SK-N-SH (cell line): ENCODE measurements around the gene KYAT1. TPM values are rescaled to one million over a fixed set of nuclear protein-coding genes. Genes with fewer than 3 reads are reported as not detected.

Experiments
- CTCF ChIA-PET: fragments of 300-600, 350-600 bp; formaldehyde crosslinking; extraction: SDS; loops from one replicate; lab custom pipeline; 2021; lab: Yijun Ruan, JAX
- POLR2A ChIA-PET: fragments of 350-600 bp; sonication (Branson Sonifier 250); formaldehyde crosslinking; extraction: SDS; loops from one replicate; lab custom pipeline; 2020; ENCODE audit warnings: antibody characterized with exemption, inconsistent platforms; lab: Yijun Ruan, JAX
- DNase-seq: peaks from one replicate; pipeline ENCODE4 v3.0.0; 2012
- H2AFZ ChIP-seq: fragments of 200-600 bp; sonication (generic); 2 replicates; pipeline ENCODE4 v1.8.1; 2016; ENCODE audit warnings: antibody characterized with exemption, mild to moderate bottlenecking, low read depth
- H3F3A ChIP-seq: fragments of 200-600 bp; sonication (generic); replicated peaks from 2 replicates; pipeline ENCODE3; 2016; ENCODE audit warnings: antibody characterized with exemption, mild to moderate bottlenecking; ENCODE audit not compliant: insufficient read depth
- H3K27ac ChIP-seq, 2 experiments: fragments of 200-500 bp in 1 of 2; fragments of 200-600 bp in 1 of 2; sonication (Bioruptor generic) in 1 of 2; sonication (generic), shearing (Covaris generic) in 1 of 2; 2 replicates each; pipeline versions ENCODE4 v1.5.1 to v1.6.1; 2014 to 2016; ENCODE audit warnings: low read depth in 2 of 2, inconsistent platforms in 1 of 2, low read length in 1 of 2, mild to moderate bottlenecking in 1 of 2, mixed read lengths in 1 of 2
- H3K27me3 ChIP-seq: fragments of 200-600 bp; sonication (generic), shearing (Covaris generic); 2 replicates; pipeline ENCODE4 v1.6.1; 2016; ENCODE audit warnings: mixed run types; ENCODE audit not compliant: insufficient read depth
- H3K36me3 ChIP-seq, 2 experiments: fragments of 200-500 bp in 1 of 2; fragments of 200-600 bp in 1 of 2; sonication (Bioruptor generic) in 1 of 2; sonication (generic) in 1 of 2; replicated peaks in 1 of 2; 2 replicates each; pipeline versions ENCODE3 to v1.5.1; 2014 to 2016; ENCODE audit warnings: low read length in 1 of 2, mild to moderate bottlenecking in 1 of 2; ENCODE audit not compliant: insufficient read depth in 2 of 2, control insufficient read depth in 1 of 2
- H3K4me1 ChIP-seq, 2 experiments: fragments of 200-500 bp in 1 of 2; fragments of 200-600 bp in 1 of 2; sonication (Bioruptor generic) in 1 of 2; sonication (generic), shearing (Covaris generic) in 1 of 2; 2 replicates each; pipeline versions ENCODE4 v1.5.1 to v1.6.1; 2014 to 2016; ENCODE audit warnings: low read depth in 1 of 2, low read length in 1 of 2, mixed run types in 1 of 2; ENCODE audit not compliant: insufficient read depth in 2 of 2, control insufficient read depth in 1 of 2
- H3K4me2 ChIP-seq: fragments of 200-600 bp; sonication (generic), shearing (Covaris generic); 2 replicates; pipeline ENCODE4 v1.6.1; 2017; ENCODE audit warnings: mixed run types
- H3K4me3 ChIP-seq, 2 experiments: fragments of 200-500 bp in 1 of 2; fragments of 200-600 bp in 1 of 2; sonication (Bioruptor generic) in 1 of 2; sonication (generic), shearing (Covaris generic) in 1 of 2; 2 replicates each; pipeline versions ENCODE4 v1.5.1 to v1.8.1; 2014 to 2016; ENCODE audit warnings: low read depth in 2 of 2, inconsistent platforms in 1 of 2, low read length in 1 of 2, mild to moderate bottlenecking in 1 of 2, mixed read lengths in 1 of 2, moderate library complexity in 1 of 2
- H3K79me2 ChIP-seq: fragments of 200-600 bp; sonication (generic); 2 replicates; pipeline ENCODE4 v1.8.1; 2017; ENCODE audit warnings: mild to moderate bottlenecking; ENCODE audit not compliant: insufficient read depth
- H3K9ac ChIP-seq: fragments of 200-600 bp; sonication (generic); 2 replicates; pipeline ENCODE4 v1.6.1; 2017; ENCODE audit warnings: mixed run types
- H3K9me2 ChIP-seq: fragments of 200-600 bp; sonication (generic); 2 replicates; pipeline ENCODE4 v1.6.1; 2017; ENCODE audit warnings: mixed run types
- H3K9me3 ChIP-seq: fragments of 200-600 bp; sonication (generic); 2 replicates; pipeline ENCODE4 v1.6.1; 2017; ENCODE audit warnings: mixed run types, mild to moderate bottlenecking, moderate library complexity
- H4K20me1 ChIP-seq: fragments of 200-600 bp; sonication (generic); 2 replicates; pipeline ENCODE4 v1.6.1; 2017; ENCODE audit warnings: mild to moderate bottlenecking, mixed run types; ENCODE audit not compliant: insufficient read depth
- CHD2 ChIP-seq: fragments of 150-350 bp; IDR thresholded peaks from 2 replicates; pipeline ENCODE4 v1.6.1; 2018; ENCODE audit warnings: low read length; ENCODE audit not compliant: partially characterized antibody
- EP300 ChIP-seq, 2 experiments: IDR thresholded peaks; 2 replicates each; pipeline versions ENCODE4 v1.4.0 to v1.6.1; 2012; ENCODE audit warnings: borderline replicate concordance in 1 of 2, low read depth in 1 of 2, low read length in 1 of 2
- EZH2phosphoT487 ChIP-seq: fragments of 200-600 bp; sonication (generic); IDR thresholded peaks from 2 replicates; pipeline ENCODE4 v1.6.1; 2017; ENCODE audit warnings: low read depth, mixed run types, mild to moderate bottlenecking, antibody characterized with exemption, moderate library complexity, borderline replicate concordance
- FOXM1 ChIP-seq: IDR thresholded peaks from 2 replicates; pipeline ENCODE4 v1.4.0; 2012; ENCODE audit warnings: low read depth, mild to moderate bottlenecking
- GABPA ChIP-seq: IDR thresholded peaks from 2 replicates; pipeline ENCODE4 v1.4.0; 2012; ENCODE audit warnings: low read depth, mild to moderate bottlenecking
- GATA2 ChIP-seq: sonication (generic); formaldehyde crosslinking; IDR thresholded peaks from 2 replicates; pipeline ENCODE4 v1.5.0; 2020; ENCODE audit warnings: mild to moderate bottlenecking, missing genetic modification reagents
- MEF2A ChIP-seq: IDR thresholded peaks from 2 replicates; pipeline ENCODE4 v1.4.0; 2012; ENCODE audit warnings: low read depth, borderline replicate concordance
- NRF1 ChIP-seq: IDR thresholded peaks from 2 replicates; pipeline ENCODE4 v1.6.1; 2012; ENCODE audit warnings: low read depth, mild to moderate bottlenecking, low read length
- RXRA ChIP-seq: IDR thresholded peaks from 2 replicates; pipeline ENCODE4 v1.4.0; 2012; ENCODE audit warnings: low read depth, mild to moderate bottlenecking, borderline replicate concordance
- SIN3A ChIP-seq: IDR thresholded peaks from 2 replicates; pipeline ENCODE4 v1.6.1; 2012; ENCODE audit warnings: low read depth, mild to moderate bottlenecking, low read length, moderate library complexity, borderline replicate concordance
- TAF1 ChIP-seq: IDR thresholded peaks from 2 replicates; pipeline ENCODE4 v1.6.1; 2012; ENCODE audit warnings: low read depth, mild to moderate bottlenecking, low read length, moderate library complexity, borderline replicate concordance
- TEAD4 ChIP-seq: IDR thresholded peaks from 2 replicates; pipeline ENCODE4 v1.4.0; 2012; ENCODE audit warnings: mild to moderate bottlenecking, borderline replicate concordance; ENCODE audit not compliant: insufficient read depth
- YY1 ChIP-seq: IDR thresholded peaks from 2 replicates; pipeline ENCODE4 v1.4.0; 2012; ENCODE audit warnings: low read depth, mild to moderate bottlenecking
- WGBS: methylation state at CpG from one replicate; pipeline ENCODE4 v1.1.6; 2017; ENCODE audit warnings: low lambda C conversion rate; 5-methylcytosine and 5-hydroxymethylcytosine counted together
- polyA plus RNA-seq, 3 experiments: library from polyadenylated mRNA; depleted of rRNA; stranded (reverse); fragments of >200 nt; gene quantifications; 2 replicates each; pipeline ENCODE4 v1.2.3, GENCODE V29; 2012
- TF ChIP-seq, protein P1 (sequence below): IDR thresholded peaks from 2 replicates; pipeline ENCODE4 v1.4.0; 2012; ENCODE audit warnings: low read depth
- TF ChIP-seq, protein P2 (sequence below): fragments of 200-600 bp; sonication (generic); IDR thresholded peaks from 2 replicates; pipeline ENCODE4 v1.6.1; 2017; ENCODE audit warnings: antibody characterized with exemption, mild to moderate bottlenecking, moderate library complexity

The KYAT1 gene
- polyA plus RNA-seq, 1 of the 3 experiments (the other 2 are of a cell fraction): 9.4 TPM

DNA sequence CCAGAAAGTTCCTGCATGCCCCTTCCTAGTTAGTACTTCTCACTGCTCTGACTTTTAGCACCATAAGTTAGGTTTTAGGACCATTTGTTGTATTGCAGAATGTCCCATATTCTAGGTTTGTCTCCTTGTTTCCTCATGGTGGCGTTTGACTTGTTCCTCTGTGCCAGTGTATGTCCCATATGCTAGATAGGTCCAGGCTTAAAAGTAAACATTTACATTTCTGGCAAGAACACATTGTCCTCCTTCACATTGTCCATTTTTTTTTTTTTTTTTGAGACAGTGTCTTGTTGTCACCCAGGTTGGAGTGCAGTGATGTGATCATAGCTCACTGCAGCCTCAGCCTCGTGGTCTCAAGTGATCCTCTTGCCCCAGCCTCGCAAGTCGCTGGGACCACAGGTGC, 79.3 kb downstream of the KYAT1 start:
- Histone ChIP-seq H3K27me3 (no peaks in the 10 kb centered on the region), H3K79me2 (no peaks in the 10 kb centered on the region), H3K4me3 (no peak overlapping the region), H3K36me3 (peaks cover 41 to 45% of the 10 kb centered on the region in 2 experiments), H3K9me2 (no peaks in the 10 kb centered on the region), H3F3A (no peaks in the 10 kb centered on the region), H3K4me1 (no peaks in the 10 kb centered on the region), H2AFZ (no peak overlapping the region), H4K20me1 (no peaks in the 10 kb centered on the region), H3K4me2 (no peak overlapping the region), H3K9ac (no peak overlapping the region), H3K9me3 (no peaks in the 10 kb centered on the region), H3K27ac (no peak overlapping the region)
- ChIA-PET POLR2A (no interaction called here), CTCF (interaction anchor here (1.5 kb wide), 1 partner anchor 16 kb away, joined by 7 read pairs; the partner anchor contains the start of gene ENDOG)
- TF ChIP-seq FOXM1: no peak
- TF ChIP-seq RXRA: no peak
- no peak for TF ChIP-seq EP300 (IDR thresholded peaks at IDR 0.05; ENCODE audit: borderline replicate concordance in 1 of 2, low read depth in 1 of 2, low read length in 1 of 2)
- TF ChIP-seq SIN3A: no peak
- no peak for TF ChIP-seq TAF1
- TF ChIP-seq CHD2: no peak
- no peak for TF ChIP-seq GABPA
- TF ChIP-seq NRF1: no peak
- no peak for DNase-seq
- 93% methylated on average over 4 of the region's 4 CpGs for WGBS

DNA sequence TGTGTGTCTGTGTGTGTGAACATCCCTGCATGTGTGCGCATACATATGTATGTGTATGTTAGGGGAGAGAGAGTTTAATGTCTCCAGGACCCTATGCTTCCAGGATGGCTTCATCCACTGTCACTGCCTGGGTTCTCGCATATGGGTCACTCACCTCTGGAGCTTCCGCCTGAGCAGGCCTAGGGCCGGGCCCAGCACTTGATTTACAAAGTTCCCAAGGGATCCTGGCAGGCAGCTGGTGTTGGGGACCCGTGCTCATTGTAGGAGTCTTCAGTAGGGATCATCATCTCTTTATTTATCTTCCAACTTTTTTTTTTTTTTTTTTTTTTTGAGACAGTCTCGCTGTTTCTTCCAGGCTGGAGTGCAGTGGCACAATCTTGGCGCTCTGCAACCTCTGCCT, 81.7 kb downstream of the KYAT1 start:
- WGBS: 98% methylated on average over 7 of the region's 7 CpGs
- peaks cover 38 to 44% of the 10 kb centered on the region in 2 experiments for H3K36me3 ChIP-seq
- TF ChIP-seq RXRA (no peak), TEAD4 (no peak), GATA2 (CRISPR knock-in tag) (no peak), CHD2 (no peak), YY1 (no peak), EZH2phosphoT487 (no peak), MEF2A (no peak)
- TF ChIP-seq, protein P1, sequence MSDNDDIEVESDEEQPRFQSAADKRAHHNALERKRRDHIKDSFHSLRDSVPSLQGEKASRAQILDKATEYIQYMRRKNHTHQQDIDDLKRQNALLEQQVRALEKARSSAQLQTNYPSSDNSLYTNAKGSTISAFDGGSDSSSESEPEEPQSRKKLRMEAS: no peak
- TF ChIP-seq, protein P2, sequence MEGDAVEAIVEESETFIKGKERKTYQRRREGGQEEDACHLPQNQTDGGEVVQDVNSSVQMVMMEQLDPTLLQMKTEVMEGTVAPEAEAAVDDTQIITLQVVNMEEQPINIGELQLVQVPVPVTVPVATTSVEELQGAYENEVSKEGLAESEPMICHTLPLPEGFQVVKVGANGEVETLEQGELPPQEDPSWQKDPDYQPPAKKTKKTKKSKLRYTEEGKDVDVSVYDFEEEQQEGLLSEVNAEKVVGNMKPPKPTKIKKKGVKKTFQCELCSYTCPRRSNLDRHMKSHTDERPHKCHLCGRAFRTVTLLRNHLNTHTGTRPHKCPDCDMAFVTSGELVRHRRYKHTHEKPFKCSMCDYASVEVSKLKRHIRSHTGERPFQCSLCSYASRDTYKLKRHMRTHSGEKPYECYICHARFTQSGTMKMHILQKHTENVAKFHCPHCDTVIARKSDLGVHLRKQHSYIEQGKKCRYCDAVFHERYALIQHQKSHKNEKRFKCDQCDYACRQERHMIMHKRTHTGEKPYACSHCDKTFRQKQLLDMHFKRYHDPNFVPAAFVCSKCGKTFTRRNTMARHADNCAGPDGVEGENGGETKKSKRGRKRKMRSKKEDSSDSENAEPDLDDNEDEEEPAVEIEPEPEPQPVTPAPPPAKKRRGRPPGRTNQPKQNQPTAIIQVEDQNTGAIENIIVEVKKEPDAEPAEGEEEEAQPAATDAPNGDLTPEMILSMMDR: no peak
- TF ChIP-seq, all 33 proteins: peak for 0
- Histone ChIP-seq H3K27ac (no peak overlapping the region), H3K27me3 (no peaks in the 10 kb centered on the region), H3K79me2 (no peaks in the 10 kb centered on the region), H3K9me3 (no peaks in the 10 kb centered on the region), H4K20me1 (no peaks in the 10 kb centered on the region), H3K9ac (no peak overlapping the region), H3K9me2 (no peaks in the 10 kb centered on the region), H3K4me1 (no peaks in the 10 kb centered on the region), H3F3A (no peaks in the 10 kb centered on the region), H3K4me3 (no peak overlapping the region), H3K4me2 (no peak overlapping the region), H2AFZ (no peak overlapping the region)
- ChIA-PET POLR2A (interaction anchor here (0.8 kb wide), 1 partner anchor 11 kb away, joined by 3 read pairs; no protein-coding TSS in a partner anchor), CTCF (interaction anchor here (0.9 kb wide), 1 partner anchor 19 kb away, joined by 3 read pairs; no protein-coding TSS in a partner anchor)
- no peak for DNase-seq
